T-helper 9 cell (primary cell): ENCODE results near the gene MYO3A.

Experiments
- DNase-seq: peaks from one replicate; pipeline ENCODE4 v3.0.0-alpha.2; 2020

Gene MYO3A

GRCh38 chr10:26215935-26216584 lies 282.0 kb downstream of the MYO3A start:
- DNase-seq: no peak

GRCh38 chr10:26216585-26217395 lies 282.8 kb downstream of the MYO3A start, which contains the start of gene GAD2:
Gene GAD2, plus strand, starts transcription at chr10:26216774. Its CDS starts 36 bp downstream, at chr10:26216810.
- DNase-seq: no peak

- no peak for DNase-seq
Observed at GRCh38 chr10:26217396-26218086, 283.5 kb downstream of the MYO3A start.

- no peak for DNase-seq
Observed at GRCh38 chr10:26219676-26220075, 285.6 kb downstream of the MYO3A start.

- DNase-seq: no peak
Observed at GRCh38 chr10:26220901-26221300, 286.9 kb downstream of the MYO3A start.

- no peak for DNase-seq
Observed at GRCh38 chr10:26221541-26221940, 287.5 kb downstream of the MYO3A start.

- DNase-seq: no peak
Observed at GRCh38 chr10:26222563-26222962, 288.5 kb downstream of the MYO3A start.

- DNase-seq: no peak
Observed at GRCh38 chr10:26225322-26225721, 291.3 kb downstream of the MYO3A start.

GRCh38 chr10:26227786-26228185 lies 293.8 kb downstream of the MYO3A start:
- no peak for DNase-seq

GRCh38 chr10:26232174-26232573 lies 298.1 kb downstream of the MYO3A start:
- DNase-seq: no peak

- DNase-seq: no peak
Observed at GRCh38 chr10:26235761-26236160, 301.7 kb downstream of the MYO3A start.

- no peak for DNase-seq
Observed at GRCh38 chr10:26238378-26238777, 304.3 kb downstream of the MYO3A start.

GRCh38 chr10:26242706-26243350 lies 308.8 kb downstream of the MYO3A start:
- no peak for DNase-seq

GRCh38 chr10:26243351-26243720 lies 309.3 kb downstream of the MYO3A start:
- DNase-seq: no peak

GRCh38 chr10:26249681-26250080 lies 315.7 kb downstream of the MYO3A start:
- DNase-seq: no peak

- DNase-seq: no peak
Observed at GRCh38 chr10:26251925-26252324, 317.9 kb downstream of the MYO3A start.

- no peak for DNase-seq
Observed at GRCh38 chr10:26254616-26255015, 320.6 kb downstream of the MYO3A start.

- DNase-seq: no peak
Observed at GRCh38 chr10:26259341-26259740, 325.3 kb downstream of the MYO3A start.
